ENCODE measurements around the gene HMGXB4.

DNA sequence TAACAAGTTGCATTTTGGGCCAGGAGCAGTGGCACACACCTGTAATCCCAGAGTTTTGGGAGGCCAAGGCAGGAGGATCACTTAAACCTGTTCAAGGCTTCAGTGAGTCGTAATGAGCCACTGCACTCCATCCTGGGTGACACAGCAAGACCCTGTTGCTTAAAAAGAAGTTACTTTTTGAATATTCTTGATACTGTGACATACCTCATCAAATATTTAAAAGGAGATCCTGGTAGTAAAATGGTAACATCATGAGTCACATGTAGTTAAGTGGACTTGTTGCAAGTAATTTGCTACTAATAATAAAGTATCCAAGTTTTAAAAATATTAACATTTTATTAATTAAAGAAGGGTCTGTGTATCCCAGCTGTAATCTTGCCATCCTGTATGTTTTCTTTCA is 18.3 kb downstream of the HMGXB4 start:
- TF ChIP-seq TAF1 (IDR thresholded peaks at IDR 0.05; ENCODE audit: low read depth, low read length) (no peak), POLR2AphosphoS5 (IDR thresholded peaks at IDR 0.05; ENCODE audit: low read depth, low read length) (no peak), POLR2A (IDR thresholded peaks at IDR 0.05; ENCODE audit: low read depth, low read length) (no peak), PAX5 (IDR thresholded peaks at IDR 0.05; ENCODE audit: insufficient read depth, low read length, severe bottlenecking) (no peak)
